Non-pigmented ciliary epithelial cell (primary cell): ENCODE measurements around the gene BACE2.

Experiments used
- DNase-seq: peaks from one replicate; pipeline ENCODE4 v3.0.0-alpha.2; 2010; ENCODE audit warnings: low read depth

The BACE2 gene

GRCh38 chr21:41148798-41149197 is 19.2 kb upstream of the BACE2 start:
- no peak for DNase-seq

DNA sequence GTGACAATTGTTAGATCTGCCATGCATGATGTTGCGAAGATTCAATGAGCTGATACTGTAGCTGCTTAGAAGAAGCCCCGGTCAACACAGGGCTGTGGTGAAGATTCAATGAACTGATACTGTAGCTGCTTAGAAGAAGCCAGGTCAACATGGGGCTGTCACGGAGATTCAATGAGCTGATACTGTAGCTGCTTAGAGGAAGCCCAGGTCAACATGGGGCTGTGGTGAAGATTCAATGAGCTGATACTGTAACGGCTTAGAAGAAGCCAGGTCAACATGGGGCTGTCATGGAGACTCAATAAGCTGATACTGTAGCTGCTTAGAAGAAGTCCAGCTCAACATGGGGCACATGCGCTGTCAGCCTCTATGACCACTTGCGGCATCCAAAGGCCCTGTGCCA is 18.8 kb upstream of the BACE2 start:
- no peak for DNase-seq

GRCh38 chr21:41152147-41152546 is 15.8 kb upstream of the BACE2 start:
- no peak for DNase-seq

- no peak for DNase-seq
These were observed 14.5 kb upstream of the BACE2 start for GRCh38 chr21:41153443-41153842.

- no peak for DNase-seq
These were observed 11.8 kb upstream of the BACE2 start for GRCh38 chr21:41156142-41156541.

GRCh38 chr21:41158026-41158425 is 9.9 kb upstream of the BACE2 start:
- no peak for DNase-seq

- DNase-seq = no peak
These were observed 7.9 kb upstream of the BACE2 start for GRCh38 chr21:41160036-41160435.

DNA sequence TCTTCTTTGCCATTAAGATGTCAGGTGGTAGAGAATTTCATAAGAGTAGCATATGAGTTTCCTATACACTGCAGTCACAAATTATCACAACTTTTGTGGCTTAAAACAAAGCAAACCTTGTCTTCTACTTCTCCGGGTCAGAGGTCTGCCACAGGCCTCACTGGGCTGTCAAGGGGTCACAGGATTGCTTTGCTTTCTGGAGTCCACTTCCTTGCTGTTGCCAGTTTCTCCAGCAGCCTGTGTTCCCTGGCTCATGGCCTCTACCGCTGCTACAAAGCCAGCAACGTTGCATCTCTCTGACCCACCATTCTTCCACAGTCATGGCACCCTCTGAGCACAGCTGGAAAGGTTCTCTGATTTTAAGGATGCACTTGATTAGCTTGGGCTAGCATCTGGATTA is 6.5 kb upstream of the BACE2 start:
- no peak for DNase-seq

- DNase-seq = no peak
These were observed 5.9 kb upstream of the BACE2 start for GRCh38 chr21:41162096-41162495.

DNA sequence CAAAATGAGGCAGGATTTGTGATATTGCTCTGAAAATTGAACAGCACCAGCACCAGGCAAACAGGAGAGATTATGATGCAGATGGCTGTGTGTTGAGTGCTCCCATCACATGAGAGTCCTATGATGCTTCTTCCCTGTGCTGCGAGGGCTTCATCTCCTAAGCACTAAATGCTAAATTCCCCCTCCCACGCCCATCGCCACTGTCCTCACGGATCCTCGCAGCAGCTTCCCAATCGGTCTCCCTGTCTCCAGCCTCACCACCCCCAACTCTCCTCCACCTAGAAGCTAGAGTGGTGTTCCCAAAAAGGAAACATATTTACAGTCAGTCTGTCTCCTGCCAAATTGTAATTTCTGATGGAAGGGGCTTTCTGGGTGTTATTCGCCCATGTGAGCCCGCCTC is 4.9 kb upstream of the BACE2 start:
- DNase-seq = no peak

GRCh38 chr21:41164052-41164451 is 3.9 kb upstream of the BACE2 start:
- DNase-seq = no peak

DNA sequence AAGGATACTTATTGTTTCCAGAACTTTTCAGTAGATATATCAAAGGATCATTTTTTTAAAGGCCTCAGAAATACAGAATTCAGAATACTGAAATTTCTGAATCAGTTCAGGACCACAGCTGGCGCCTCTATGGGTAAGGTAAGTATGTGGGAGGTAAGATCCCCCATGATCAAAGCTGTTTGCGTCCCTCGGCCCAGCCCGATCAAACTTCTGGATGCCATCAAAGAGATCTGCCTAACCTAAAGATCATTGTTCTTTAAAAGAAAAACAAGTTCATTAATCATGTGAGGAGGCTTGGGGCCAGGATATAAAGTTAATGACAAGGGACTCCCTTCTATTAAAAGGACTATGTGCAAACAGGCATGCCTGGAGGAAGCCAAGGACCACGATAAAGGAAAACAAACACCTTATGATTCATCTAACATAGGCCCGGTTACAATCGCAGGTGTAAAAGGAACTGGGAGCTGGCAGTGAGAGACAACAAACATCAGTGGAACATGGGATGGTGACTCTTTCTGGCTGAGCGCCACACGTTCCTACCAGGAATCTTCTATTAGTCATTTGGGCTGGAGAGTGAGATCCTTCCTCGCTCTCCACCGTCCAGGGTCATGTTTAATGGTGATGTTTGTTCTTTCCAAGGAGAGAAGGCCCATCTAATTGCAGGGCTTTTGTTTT is 2.8 kb upstream of the BACE2 start:
- no peak for DNase-seq

DNA sequence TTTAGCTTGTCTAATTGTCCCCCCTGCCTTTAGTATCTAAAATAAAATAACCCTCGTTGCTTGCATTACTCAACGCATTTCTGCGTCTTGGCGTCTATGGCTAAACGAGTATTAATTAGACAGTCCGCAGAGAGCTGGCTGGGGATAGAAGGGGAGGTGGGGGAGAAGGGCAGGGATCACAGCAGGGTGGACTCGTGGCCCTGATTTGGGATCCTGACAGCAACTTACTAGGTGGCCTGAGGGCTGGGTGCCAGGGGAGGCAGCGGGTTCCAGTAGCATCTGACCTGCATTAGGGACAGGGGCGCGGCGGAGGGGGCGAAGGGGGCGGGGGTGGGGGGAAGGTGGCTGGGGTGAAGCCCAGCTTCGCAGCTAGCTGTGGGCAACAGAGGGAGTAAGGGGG is 1.1 kb upstream of the BACE2 start:
- DNase-seq = no peak

DNA sequence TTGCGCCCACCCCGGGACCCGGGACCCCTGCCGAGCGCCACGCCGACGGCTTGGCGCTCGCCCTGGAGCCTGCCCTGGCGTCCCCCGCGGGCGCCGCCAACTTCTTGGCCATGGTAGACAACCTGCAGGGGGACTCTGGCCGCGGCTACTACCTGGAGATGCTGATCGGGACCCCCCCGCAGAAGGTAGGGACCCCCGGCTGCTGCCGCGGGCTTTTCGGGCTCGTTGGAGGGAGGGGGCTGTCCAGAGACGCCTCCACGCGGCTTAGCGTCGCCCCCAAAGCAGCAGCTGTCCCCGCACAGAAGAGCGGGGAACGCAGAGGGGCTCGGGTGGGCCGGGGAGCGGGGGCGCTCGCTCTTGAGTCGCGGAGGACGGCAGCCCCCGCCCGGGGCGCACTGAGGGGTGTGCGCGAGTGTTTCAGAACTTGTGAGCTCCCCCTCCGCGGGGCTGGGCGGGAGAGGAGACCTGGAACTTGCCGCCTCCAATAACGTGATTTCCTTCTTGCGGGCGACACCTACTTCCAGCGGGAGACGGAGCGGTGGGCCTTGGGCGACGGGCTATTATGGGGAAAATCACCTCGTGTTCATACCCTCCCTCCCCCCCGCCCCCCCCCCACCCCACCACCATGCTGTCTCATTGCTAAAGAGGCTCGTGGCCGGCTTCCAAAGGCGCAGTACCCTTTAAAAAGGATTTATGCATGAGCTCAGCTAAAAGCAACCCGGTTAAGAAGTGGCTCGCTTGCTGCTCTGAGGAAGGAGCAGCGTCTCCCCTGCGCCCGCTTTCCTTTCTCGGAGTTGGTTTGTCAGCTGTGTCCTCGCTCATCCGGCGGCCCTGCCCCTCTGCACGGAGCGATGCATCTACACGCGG is 664 bp downstream of the BACE2 start:
- DNase-seq = no peak

GRCh38 chr21:41169258-41169576 is 1.3 kb downstream of the BACE2 start:
- DNase-seq = no peak

DNA sequence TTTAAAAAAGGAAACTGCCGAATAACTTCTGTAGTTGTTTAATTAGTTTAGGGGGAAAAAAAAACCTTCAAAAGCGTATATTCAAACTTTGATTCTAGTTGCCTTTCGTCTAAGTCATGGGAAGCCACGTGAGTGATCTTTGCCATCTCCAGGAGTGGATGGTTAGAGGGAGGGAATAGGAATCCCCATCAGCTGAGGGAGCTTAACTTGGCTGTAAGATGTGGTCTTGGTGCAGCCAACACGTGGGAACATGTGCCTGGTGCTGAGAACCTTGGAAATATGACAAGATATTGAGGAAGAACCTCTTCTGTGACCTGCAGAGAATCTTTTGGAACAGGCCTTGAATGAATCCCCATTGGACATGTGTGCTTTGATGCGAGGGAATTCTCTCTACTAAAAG is 1.7 kb downstream of the BACE2 start:
- DNase-seq = no peak

GRCh38 chr21:41170442-41170841 is 2.5 kb downstream of the BACE2 start:
- no peak for DNase-seq

GRCh38 chr21:41170859-41171609 is 3.1 kb downstream of the BACE2 start:
- no peak for DNase-seq

DNA sequence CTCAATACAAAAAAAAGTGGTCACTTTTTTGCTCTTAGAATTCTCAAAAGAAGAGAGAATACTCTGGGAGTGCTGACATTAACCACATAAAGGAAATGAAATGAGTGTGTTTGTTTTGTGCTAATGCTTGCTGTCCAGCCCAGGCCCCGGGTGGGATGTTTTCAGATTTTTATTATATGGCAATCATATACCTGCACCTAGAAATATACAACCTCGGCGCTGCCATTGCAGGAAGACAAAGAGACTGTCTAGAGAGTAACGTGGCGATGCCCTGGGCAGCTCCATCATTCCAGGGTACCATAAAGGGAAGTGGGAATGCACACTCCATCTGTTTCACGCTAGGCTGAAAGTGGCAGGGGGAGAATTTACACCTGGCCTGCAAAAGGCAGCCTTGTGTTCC is 7.1 kb downstream of the BACE2 start:
- no peak for DNase-seq

GRCh38 chr21:41176846-41177245 is 8.9 kb downstream of the BACE2 start:
- no peak for DNase-seq

- DNase-seq = no peak
These were observed 12.8 kb downstream of the BACE2 start for GRCh38 chr21:41180752-41181151.

DNA sequence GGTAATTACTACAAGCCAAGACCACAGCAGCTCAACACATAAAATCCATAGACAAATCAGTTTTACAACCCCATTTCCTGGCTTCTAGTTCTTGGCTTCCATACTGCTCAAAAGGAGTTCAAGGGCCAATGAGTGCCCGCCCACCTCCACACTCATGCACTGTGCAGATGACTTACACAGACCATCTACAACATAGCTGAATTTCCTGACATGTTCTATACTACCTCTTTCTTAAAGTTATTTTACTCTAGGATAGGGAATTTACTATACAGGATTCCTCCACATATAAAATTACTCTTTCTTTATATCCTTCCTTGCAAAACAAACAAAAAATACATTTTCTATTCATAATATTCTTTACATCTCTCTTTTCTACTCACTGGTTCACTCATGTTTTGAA is 14.6 kb downstream of the BACE2 start:
- DNase-seq = no peak

- no peak for DNase-seq
These were observed 15.6 kb downstream of the BACE2 start for GRCh38 chr21:41183575-41183974.
